ENCODE results near the gene KCNQ1.

- TF ChIP-seq EZH2 (IDR thresholded peaks at IDR 0.05; ENCODE audit: insufficient read depth, poor library complexity, severe bottlenecking) (no peak), EZH2phosphoT487 (IDR thresholded peaks at IDR 0.05; ENCODE audit: insufficient read depth, low read depth) (no peak)
Observed at GRCh38 chr11:2738551-2739431, 294.0 kb downstream of the KCNQ1 start.
